ENCODE data around the gene TMPRSS3.

TMPRSS3 gene

DNA sequence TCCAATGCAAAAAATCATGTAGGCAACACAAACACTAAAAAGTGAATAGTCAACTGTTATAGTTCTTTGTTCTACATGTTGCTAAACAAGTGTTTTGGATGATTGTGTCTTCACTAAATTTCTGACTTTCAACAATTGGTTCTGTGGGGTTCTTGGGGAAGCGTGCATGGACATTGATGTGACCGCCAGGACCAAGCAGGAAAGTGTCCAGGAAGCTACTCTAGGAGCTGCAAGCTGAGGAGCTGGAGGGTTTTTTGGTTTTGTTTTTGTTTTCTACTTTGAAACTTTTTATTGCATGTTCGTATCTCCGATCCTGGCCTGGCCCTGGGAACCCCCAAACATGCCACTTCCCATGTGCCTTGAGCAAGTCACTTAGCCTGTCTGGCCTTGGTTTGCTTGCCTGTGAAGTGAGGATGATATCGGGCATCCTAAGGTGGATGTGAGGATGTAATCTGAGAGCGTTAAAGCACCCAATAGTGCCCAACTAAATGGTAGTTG is 8.0 kb downstream of the TMPRSS3 start:
- TF ChIP-seq, protein P1, sequence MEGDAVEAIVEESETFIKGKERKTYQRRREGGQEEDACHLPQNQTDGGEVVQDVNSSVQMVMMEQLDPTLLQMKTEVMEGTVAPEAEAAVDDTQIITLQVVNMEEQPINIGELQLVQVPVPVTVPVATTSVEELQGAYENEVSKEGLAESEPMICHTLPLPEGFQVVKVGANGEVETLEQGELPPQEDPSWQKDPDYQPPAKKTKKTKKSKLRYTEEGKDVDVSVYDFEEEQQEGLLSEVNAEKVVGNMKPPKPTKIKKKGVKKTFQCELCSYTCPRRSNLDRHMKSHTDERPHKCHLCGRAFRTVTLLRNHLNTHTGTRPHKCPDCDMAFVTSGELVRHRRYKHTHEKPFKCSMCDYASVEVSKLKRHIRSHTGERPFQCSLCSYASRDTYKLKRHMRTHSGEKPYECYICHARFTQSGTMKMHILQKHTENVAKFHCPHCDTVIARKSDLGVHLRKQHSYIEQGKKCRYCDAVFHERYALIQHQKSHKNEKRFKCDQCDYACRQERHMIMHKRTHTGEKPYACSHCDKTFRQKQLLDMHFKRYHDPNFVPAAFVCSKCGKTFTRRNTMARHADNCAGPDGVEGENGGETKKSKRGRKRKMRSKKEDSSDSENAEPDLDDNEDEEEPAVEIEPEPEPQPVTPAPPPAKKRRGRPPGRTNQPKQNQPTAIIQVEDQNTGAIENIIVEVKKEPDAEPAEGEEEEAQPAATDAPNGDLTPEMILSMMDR (IDR thresholded peaks at IDR 0.05; ENCODE audit: low read depth, low read length), result no peak
- H3K4me3 ChIP-seq (ENCODE audit: low read depth, low read length), result no peak overlapping the region

DNA sequence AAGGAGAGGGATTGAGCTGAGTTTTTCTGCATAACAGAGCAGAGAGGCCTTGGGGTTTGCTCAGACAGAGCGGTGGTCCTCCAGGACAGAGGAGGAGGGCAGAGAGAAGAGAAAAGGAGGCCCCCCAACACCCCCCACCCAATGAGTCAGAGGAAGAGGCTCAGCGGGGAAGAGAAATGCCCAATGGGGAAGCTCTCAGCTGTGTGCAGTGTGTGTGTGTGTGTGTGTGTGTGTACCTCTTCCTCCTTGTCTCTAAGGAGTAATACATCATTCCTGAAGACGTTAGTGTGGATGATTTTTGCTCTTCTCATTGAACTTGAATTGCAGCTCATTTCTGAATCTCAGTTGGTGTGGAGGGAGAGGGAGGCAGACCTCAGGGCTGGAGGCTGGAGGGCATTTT is 8.7 kb downstream of the TMPRSS3 start:
- TF ChIP-seq, protein P1 (IDR thresholded peaks at IDR 0.05; ENCODE audit: low read depth, low read length), result no peak
- H3K4me3 ChIP-seq (ENCODE audit: low read depth, low read length), result no peak overlapping the region

DNA sequence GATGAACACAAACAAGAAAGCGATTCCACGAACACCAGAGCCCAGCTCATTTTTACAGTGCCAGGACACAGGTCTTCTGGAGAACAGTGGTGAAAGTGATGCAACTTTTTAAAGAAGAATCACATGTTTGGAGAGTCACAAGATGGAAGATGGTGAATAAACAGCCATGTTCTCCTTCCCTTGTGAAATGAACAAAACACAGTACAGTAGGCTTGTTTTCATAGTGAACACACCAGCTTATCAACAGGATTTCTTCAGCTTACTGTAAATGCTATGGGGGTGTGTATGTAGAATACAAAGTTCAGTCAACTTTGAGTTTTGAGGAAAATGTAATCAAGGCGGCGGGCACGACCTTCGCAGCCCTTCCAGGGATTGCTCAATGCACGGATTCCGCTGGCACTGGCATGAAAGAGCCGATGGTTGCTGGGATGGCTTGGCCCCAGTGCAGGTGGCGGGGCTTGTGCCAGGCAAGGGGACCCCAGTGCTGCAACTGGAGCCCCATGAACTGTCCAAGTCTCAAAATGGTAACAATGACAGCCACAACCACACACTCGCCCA is 9.7 kb downstream of the TMPRSS3 start:
- no peak overlapping the region for H3K4me3 ChIP-seq (ENCODE audit: low read depth, low read length)
- TF ChIP-seq, protein P1 (IDR thresholded peaks at IDR 0.05; ENCODE audit: low read depth, low read length), result no peak

DNA sequence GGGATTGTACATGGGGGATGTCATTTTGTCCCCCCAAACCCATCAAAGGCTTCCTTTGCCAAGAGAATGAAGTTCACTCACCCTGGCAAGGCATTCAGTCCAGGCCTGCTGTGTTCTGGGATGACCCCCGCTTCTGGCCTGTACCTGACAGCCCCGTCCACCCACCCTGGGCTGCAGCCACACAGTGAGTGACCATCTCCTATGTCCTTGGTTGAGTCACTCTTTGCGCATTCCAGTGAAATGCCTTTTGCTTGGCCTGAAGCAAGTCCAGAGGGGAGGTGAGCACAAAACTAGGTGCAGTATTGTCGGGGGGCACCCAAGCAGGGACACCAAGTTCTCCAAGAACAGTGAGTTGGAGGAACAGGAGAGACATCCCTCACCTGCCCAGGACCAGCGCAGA is 10.2 kb downstream of the TMPRSS3 start:
- TF ChIP-seq, protein P1 (IDR thresholded peaks at IDR 0.05; ENCODE audit: low read depth, low read length), result no peak
- no peak overlapping the region for H3K4me3 ChIP-seq (ENCODE audit: low read depth, low read length)

DNA sequence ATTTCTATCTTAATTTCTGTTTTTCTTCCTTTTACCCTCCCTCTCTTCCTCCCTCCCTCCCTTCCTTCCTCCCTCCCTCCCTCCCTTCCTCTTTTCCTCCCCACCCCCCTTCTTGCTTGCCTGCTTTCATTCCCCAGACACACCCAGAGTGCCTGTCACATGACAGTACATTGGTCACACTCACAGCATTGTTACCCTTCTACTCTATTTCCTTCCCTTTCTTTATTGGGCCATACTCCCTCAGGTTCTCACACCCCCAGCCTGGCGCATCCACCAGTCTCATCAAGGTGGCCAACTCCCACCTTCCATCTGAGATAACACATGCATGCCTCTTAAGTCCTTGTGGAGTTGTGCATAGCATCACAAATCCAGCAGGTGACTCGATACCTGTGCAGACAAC is 10.9 kb downstream of the TMPRSS3 start:
- TF ChIP-seq, protein P1 (IDR thresholded peaks at IDR 0.05; ENCODE audit: low read depth, low read length), result no peak
- H3K4me3 ChIP-seq (ENCODE audit: low read depth, low read length), result no peak overlapping the region

DNA sequence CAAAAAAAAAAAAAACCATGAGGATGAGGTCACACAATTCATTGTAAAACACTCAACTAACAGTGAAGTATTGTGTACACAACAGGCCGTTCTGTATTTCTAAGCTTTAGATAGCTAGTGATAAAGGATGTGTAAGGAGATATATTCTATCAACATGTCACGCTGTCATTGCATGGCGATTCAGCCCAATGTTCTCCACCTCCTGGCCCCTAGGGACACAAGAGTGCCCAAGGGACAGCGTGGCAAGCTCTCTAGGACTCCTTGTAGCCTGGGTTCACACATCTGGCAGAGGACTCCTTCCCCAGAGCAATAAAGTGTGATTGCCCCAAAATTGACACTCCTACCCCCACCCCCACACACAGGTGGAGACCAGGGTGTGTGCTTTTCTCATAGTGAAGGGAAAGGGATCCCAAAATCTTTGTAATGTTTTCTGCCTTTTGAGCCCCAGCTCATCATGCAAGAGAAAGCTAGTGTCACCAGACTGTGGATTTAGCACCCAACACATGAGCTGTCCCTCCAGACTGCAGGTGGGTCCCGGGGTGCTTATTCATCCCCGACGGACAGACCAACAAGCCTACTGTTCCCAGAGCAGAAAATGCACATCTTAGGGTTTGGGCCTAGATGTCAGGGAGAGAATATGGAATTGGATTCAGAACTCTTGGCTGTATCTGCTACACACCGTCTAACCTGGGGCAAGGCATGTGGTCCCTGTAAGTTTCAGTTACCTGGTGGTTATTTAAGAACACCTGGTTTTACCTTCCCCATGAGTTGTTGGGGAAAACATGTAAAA is 11.5 kb downstream of the TMPRSS3 start:
- no peak overlapping the region for H3K4me3 ChIP-seq (ENCODE audit: low read depth, low read length)
- TF ChIP-seq, protein P1 (IDR thresholded peaks at IDR 0.05; ENCODE audit: low read depth, low read length), result no peak

DNA sequence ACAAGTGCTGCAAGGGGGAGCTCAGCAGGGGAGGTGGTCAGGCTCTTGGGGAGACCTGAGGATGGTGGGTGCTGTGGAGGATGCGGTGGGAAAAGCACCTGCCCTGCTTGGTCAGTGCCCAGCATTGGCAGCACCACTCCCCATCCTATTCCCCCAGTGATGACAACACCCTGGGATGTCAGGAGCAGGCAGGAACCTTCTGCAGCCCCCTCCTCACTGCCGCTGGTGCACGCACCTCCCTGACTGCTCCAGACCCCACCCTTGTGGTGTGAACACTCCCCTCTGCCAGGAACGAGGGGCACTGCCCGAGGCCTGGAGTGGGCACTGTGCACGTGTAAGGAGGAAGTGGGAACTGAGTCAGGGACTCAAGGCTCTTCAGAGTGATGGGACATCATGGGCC is 12.5 kb downstream of the TMPRSS3 start:
- no peak overlapping the region for H3K4me3 ChIP-seq (ENCODE audit: low read depth, low read length)
- TF ChIP-seq, protein P1 (IDR thresholded peaks at IDR 0.05; ENCODE audit: low read depth, low read length), result no peak

All from WI38 (cell line).